GM19193 (cell line): Measurements from ENCODE around the gene MYORG.

ENCODE experiments used
- POLR2A ChIP-seq: IDR thresholded peaks from 4 replicates; pipeline ENCODE4 v1.6.1; 2011; ENCODE audit not compliant: insufficient read depth, insufficient read length; ENCODE audit errors: extremely low read depth

Gene MYORG

DNA sequence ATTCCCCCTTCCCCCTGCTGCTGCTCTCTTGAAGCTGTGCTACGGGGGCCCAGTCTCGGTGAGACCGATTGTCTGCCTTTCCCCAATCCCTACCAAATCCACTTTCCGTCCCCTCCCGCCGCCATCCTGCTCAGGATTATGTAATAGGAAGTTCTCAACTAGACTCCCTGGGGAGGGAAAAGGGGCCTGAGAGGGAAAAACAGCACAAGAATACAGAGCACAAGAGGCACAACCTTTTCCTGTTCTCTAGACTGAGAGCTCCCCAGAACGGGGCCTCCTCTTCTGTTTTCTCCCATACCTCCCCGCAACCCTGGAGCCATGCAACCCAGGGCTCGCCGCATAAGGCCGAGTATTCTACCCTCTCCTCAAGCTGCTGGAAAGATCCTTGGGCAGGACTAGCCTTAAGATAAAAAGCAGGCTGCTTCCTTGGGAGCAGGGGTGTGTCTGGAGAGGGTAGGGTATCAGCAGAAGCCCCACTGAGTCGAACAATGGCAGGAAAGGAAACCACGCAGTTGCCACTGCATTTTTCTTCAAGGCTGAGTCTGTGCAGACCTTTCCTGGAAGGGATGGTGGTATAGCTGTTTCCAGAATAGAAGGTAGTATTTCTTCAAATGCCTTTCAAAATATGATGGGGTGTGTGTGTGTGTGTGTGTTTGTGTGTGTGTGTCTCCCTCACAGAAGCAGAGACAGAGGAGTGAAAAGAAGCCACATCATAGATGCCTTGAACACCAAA is 12.9 kb downstream of the MYORG start:
- no peak for TF ChIP-seq POLR2A

DNA sequence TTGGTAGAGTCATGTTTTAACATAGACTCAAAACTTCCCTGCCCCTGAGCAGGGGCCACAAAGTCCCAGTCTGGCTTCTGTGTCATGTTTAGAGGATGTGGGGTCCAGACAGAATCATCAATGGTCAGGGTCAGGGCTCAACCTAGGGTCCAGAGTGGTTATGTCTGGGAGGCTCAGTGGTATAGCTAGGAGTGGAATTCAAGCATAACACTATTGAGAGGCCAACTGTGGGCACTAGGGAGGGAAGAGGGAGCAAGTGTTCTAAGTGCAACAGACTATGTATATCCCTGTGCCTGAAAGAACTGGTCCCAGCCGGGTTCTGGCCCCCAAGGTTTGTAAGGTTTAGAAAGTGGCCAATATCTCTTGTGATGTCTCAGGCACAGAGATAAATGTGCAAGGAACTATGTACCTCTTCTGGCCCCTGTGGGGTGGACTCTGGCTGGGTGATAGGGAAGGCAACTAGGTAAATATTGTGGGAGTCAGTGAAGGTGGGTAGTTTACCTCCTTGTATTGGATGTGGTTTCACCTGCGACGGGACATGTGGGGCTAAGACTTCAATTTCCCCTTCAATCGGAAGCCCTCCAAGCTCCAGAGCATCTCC is 14.0 kb downstream of the MYORG start:
- no peak for TF ChIP-seq POLR2A

DNA sequence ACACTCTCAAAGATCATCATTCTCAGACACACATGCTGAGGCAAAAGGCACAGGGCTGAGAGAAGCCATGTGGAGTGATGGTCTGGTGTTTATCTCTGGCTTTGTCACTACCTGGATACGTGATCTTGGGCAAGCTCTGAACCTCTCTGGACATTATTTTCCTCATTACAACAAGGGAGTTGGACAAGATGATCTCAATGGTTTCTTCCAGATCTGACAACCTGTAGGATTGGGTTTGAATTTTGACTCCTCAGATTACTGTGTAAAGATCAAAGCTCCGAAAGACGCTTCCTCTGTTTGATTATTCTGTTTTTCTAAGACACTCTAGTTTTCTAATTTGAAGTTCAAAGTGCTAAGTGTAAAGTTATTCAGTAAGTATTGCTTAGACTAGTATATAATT is 27.4 kb downstream of the MYORG start:
- TF ChIP-seq POLR2A: no peak

DNA sequence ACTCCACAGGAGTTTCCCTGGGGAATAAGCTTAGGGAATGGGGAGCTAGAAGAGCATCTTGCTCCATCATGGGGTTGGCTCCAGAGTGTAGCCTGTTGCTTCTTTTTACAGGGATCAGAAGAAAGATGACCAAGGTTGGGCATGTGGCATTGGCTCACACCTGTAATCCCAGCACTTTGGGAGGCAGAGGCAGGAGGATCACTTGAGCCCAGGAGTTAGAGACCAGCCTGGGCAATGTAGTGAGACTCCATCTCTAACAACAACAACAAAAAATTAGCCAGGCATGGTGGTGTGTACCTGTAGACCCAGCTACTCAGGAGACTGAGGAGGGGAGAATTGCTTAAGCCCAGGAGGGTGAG is 28.9 kb downstream of the MYORG start:
- no peak for TF ChIP-seq POLR2A

DNA sequence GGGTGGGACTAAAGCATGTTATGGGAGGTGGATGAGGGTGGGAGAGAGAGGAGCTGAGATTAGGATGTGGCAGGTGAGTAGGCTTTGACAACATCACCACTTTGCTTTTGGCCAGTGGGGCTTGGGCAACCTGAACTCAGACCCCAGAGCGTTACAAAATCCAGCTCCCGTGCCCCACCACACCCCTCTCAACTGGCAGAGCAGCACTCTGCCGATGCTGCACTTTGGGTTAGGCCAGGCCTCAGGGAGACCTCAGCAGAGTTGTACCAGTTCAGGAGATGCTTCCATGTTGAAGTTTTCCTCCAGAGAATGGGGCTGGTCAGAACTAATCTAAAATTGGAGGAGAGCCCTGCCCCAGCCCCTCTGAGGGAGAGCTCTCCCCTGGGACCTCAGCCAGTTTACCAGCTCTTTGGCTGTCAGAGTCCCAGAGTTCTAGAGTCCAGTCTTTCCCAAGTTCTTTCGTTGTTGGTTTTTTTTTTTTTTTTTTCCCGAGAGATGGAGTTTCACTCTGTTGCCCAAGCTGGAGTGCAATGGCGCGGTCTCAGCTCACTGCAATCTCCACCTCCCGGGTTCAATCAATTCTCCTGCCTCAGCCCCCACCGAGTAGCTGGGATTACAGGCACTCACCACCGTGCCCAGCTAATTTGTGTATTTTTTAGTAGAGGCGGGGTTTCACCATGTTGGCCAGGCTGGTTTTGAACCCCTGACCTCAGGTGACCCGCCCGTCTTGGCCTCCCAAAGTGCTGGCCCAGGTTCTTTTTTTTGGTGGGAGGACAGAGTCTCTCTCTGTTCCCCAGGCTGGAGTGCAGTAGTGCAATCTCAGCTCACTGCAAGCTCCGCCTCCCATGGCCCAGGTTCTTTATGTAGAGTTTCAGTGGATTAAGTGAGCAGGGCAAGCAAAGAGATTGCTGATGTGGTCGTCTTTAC is 29.6 kb downstream of the MYORG start:
- no peak for TF ChIP-seq POLR2A

DNA sequence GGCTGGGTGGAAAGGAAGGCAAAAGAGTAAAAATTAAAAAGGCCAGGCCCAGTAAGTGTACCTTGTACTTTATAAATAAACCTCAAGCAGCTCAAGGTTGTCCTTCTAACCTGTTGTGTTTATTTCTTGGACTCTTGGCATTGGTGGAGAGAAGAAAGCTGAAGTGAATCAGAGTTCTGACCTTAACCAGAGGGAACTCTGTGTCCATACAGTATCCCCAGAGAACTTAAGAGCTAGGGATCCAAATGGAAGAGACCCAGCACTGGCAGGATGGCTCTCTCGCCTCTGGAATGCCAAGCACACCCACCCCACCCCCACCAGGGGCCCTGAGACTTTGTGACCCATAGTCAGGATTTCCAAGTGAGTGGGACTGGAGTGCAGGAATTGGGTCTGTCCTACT is 33.1 kb downstream of the MYORG start:
- TF ChIP-seq POLR2A: no peak

DNA sequence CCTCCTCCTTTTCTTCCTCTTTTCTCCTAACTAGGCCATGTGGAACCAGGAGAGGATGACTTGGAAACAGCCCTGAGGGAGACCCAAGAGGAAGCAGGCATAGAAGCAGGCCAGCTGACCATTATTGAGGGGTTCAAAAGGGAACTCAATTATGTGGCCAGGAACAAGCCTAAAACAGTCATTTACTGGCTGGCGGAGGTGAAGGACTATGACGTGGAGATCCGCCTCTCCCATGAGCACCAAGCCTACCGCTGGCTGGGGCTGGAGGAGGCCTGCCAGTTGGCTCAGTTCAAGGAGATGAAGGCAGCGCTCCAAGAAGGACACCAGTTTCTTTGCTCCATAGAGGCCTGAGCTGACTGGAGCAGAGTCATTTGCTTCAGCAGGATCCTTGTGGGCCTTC is 33.6 kb downstream of the MYORG start:
- no peak for TF ChIP-seq POLR2A

DNA sequence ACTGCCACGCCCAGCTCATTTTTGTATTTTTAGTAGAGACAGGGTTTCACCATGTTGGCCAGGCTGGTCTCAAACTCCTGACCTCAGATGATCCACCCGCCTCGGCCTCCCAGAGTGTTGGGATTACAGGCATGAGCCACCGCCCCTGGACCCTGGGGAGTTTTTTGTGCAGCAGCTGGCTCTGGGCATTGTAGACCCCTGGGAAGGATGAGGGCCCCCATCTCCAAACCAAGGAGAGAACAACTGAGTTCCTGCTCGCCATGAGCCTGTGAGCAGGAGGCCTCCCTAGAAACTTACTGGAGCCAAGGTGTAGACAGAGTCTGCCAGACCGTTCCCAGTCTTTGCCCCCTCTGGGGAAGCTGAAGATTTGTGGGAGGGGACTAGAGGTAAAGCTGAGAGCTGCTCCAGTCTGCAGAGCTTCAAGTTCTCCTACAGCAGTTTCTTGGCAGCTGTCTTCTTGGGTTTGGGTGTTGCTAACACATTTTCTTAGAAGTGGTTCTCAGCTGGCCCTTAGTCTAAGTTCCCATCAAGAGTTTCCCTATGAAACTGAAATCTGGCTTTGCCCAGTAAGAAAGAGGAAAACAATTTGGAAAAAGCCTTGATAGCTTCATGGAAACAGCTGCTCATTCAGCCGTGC is 34.9 kb downstream of the MYORG start:
- TF ChIP-seq POLR2A: no peak

DNA sequence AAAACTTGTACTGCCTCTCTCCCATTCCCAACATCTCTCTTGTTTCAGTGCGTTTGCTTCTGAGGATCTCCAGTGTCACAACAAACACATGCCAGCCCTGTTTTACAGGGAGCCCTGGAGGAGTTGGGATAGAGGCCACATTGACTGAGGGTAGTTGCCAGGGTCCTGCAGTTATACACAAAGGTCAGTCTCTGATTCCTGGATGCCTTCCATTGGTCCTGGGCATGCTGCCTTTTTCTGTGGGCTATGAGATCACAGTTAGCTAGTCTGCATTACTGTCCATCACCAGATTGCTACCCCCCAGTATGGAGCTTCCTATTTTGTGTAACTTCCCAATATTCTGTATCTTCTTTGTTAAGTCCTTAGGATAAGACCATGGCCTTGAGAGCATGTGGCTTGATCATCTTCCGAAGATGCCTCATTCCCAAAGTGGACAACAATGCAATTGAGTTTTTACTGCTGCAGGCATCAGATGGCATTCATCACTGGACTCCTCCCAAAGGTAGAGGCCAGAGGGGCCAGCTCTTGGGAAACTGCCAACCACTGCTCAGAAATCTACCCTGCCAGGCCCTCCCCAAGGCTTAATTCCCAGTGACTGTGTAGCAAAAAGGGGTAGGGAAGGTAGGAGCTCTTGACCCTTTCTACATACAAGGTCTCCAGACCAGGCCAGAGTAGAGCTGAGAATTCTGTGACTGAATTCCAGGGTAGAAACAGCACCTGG is 37.9 kb downstream of the MYORG start:
- TF ChIP-seq POLR2A: no peak

DNA sequence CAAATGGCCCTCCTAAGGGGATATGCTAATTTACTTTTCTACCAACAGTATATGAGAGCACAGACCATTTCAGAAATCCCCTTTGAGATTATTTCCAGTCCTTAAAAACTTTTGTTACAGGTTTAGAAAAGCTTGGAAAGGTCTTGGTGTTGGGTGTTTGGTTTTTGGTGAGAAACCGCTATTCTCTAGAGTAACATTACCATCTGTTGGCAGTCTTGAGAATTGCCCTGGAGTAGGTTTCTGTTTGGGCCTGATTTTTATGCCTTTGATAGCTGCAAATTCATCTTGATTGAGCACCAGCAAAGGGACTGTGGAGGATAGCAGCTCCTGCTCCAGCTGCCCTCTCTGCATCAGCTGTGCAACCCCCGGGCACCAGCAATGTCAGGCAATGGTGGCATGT is 39.3 kb downstream of the MYORG start:
- TF ChIP-seq POLR2A: no peak

DNA sequence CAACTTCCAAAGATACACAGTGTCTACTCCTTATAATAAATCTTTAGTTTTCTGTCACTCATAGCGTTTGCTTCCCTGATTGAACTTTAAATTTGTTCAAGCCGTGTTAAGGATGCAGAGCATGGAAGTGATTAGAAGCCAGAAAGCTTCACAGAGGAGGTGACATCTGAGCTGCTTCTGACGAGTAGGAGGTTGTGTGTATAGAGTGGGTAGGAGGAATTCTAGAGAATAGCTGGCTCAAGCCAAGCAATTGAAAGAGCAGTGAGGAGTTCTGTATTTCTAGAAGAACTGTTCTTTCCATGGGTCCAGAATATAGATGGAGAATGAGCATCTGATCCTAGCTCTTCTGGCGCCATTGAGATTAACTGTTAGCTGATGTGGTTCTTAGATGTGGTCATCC is 41.3 kb downstream of the MYORG start:
- TF ChIP-seq POLR2A: no peak

DNA sequence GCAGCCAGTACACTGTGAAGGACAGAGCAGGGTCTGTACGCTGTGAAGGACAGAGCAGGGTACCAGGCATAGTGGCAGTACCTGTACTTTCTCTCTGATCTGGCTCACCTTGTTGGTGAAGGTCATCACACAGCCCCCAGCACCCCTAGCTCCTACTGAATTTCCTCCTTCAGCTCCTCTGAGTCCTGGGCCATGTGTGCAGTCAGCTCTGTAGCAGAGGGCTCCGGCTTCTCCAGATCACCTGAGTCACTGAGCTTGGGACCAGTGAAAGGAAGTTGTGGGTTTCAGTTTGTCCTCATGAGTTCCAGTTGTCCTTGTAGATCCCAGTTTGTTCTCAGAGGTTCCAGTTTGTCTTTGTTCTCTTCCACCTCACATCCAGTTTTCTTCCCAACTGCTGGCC is 41.8 kb downstream of the MYORG start:
- TF ChIP-seq POLR2A: no peak

DNA sequence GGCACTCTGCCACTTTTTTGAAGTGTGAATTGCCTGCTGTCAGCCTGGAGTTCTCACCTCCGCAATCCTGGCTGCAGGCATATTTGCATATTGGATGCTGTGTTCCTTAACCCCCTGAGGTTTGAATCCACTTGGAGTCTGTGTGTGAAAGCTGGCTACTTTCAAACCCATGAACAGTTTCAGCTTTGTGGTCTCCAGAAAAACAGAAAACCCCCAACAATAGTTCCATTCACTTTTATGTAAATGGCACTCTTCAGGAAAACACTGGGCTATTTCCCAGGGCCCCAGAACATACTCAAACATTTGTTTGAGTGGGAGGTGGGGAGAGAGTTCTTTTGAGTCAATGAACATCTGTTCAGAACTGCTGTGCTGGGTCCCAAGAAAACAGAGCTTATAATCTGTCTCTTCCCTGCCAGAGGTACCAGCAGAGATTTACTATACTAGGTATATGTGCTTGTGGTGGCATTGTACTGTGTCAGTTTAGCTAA is 42.3 kb downstream of the MYORG start:
- TF ChIP-seq POLR2A: no peak

DNA sequence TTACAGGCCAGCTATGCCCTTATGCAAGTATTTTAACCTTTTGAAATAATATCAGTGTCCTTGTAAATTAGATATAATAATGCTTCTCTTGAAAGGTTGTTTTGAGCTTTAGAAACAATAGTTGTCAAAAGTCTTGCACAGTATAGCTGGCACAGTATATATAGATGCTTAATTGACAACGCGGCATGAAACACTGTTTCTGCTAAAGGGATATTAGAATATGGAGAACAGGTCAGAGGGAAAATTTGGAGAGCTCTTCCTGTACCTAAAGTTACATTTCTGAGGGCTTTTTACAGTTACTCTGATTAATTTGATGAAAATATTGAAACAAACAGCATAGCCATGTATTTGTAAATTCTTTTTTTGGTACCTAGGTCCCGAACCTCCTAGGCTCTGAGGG is 42.9 kb downstream of the MYORG start:
- no peak for TF ChIP-seq POLR2A
